ENCODE results near the gene YWHAG. TPM values are rescaled to one million over a fixed set of nuclear protein-coding genes. Genes with fewer than 3 reads are reported as not detected.

The YWHAG gene
- polyA plus RNA-seq, 1 donor (not counting 4 experiments of a cell fraction or from before 2014, with no cell fraction given), result 130 TPM

DNA sequence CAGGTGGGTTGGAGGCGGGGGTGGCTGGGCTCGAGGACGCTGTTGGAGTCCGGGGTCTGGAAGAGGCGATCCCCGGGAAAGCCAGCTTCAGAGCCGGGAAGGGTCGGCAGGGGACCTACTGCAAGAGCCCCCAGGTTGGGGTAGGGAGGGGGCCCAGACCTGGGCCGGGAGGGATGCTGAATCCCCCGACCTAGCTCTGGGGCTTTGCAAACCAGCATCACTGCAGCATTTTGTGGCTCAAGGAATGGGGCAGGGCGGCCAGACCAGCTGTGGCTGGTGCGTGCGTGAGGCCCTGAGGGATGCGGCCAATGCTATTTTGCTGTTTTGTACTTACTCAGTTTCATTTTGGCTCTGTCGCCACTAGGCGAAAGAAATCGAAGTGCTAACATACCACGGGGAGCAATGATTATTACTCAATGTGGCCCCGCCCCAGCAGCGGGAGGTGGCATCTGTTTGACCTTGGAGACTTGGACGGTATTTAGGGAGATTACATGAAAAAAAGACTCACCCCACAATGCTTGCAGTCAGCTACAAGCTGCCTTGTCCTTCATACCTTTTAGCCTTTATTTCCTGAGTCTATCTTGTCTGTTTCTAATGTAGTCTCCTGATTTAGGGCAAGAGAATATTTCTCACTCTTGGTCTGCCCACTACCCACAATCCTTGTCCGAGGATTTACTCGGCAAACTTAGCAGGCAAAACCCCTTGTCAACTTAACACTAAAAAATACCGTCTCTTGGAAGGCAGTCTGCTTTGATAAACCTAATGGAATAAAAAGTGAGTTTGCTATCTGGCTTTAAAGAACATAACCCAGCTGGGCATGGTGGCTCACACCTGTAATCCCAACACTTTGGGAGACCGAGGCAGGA, 40.1 kb downstream of the YWHAG start:
- dilution Hi-C loops (cut with MboI; ENCODE audit: extremely low pct_ligation_motif_present, low sequenced_read_pairs), result no loop called here
- TF ChIP-seq EZH2 (IDR thresholded peaks at IDR 0.05; ENCODE audit: low read length), result no peak
- TF ChIP-seq, protein P1, sequence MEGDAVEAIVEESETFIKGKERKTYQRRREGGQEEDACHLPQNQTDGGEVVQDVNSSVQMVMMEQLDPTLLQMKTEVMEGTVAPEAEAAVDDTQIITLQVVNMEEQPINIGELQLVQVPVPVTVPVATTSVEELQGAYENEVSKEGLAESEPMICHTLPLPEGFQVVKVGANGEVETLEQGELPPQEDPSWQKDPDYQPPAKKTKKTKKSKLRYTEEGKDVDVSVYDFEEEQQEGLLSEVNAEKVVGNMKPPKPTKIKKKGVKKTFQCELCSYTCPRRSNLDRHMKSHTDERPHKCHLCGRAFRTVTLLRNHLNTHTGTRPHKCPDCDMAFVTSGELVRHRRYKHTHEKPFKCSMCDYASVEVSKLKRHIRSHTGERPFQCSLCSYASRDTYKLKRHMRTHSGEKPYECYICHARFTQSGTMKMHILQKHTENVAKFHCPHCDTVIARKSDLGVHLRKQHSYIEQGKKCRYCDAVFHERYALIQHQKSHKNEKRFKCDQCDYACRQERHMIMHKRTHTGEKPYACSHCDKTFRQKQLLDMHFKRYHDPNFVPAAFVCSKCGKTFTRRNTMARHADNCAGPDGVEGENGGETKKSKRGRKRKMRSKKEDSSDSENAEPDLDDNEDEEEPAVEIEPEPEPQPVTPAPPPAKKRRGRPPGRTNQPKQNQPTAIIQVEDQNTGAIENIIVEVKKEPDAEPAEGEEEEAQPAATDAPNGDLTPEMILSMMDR (optimal IDR thresholded peaks at IDR 0.05 in 1 of 3, IDR thresholded peaks at IDR 0.05 in 1 of 3, conservative IDR thresholded peaks at IDR 0.05 in 1 of 3; ENCODE audit: extremely low read depth in 1 of 3, insufficient read depth in 2 of 3, low read length in 3 of 3), result peak; percentile 31 to 41 (median 34)
- Histone ChIP-seq H4K20me1 (ENCODE audit: control insufficient read depth, extremely low read depth, insufficient read depth, low read length) (peaks cover 4% of the 10 kb centered on the region), H3K36me3 (ENCODE audit: control insufficient read depth in 2 of 2, extremely low read depth in 1 of 2, insufficient read depth in 2 of 2, low read length in 2 of 2) (peaks cover 0 to 6% of the 10 kb centered on the region in 2 experiments), H3K9me1 (ENCODE audit: control insufficient read depth, extremely low read depth, insufficient read depth, low read length) (no peaks in the 10 kb centered on the region), H3K4me1 (ENCODE audit: control insufficient read depth, extremely low read depth, insufficient read depth, low read length) (peaks cover 23% of the 10 kb centered on the region), H3K4me3 (ENCODE audit: control insufficient read depth in 2 of 3, extremely low read depth in 1 of 3, insufficient read depth in 2 of 3, low read depth in 1 of 3, low read length in 3 of 3) (peak overlapping the region; percentile 53 to 86 (median 71)), H3K4me2 (ENCODE audit: control insufficient read depth, extremely low read depth, insufficient read depth, low read depth, low read length) (peak overlapping the region; percentile 96), H2AFZ (ENCODE audit: control insufficient read depth, low read length) (peak overlapping the region; percentile 37), H3K9me3 (ENCODE audit: control insufficient read depth, low read depth, low read length) (no peaks in the 10 kb centered on the region), H3K9ac (ENCODE audit: control insufficient read depth, extremely low read depth, insufficient read depth, low read length) (peak overlapping the region; percentile 83), H3K27me3 (ENCODE audit: control insufficient read depth, extremely low read depth, insufficient read depth, low read length) (no peaks in the 10 kb centered on the region), H3K27ac (ENCODE audit: control insufficient read depth, insufficient read depth, low read length) (peak overlapping the region; percentile 82), H3K79me2 (ENCODE audit: control insufficient read depth, insufficient read depth, low read length) (peaks cover 3% of the 10 kb centered on the region)
- DNase-seq (ENCODE audit: low read depth, low spot score) (no peak), FAIRE-seq (no peak)

DNA sequence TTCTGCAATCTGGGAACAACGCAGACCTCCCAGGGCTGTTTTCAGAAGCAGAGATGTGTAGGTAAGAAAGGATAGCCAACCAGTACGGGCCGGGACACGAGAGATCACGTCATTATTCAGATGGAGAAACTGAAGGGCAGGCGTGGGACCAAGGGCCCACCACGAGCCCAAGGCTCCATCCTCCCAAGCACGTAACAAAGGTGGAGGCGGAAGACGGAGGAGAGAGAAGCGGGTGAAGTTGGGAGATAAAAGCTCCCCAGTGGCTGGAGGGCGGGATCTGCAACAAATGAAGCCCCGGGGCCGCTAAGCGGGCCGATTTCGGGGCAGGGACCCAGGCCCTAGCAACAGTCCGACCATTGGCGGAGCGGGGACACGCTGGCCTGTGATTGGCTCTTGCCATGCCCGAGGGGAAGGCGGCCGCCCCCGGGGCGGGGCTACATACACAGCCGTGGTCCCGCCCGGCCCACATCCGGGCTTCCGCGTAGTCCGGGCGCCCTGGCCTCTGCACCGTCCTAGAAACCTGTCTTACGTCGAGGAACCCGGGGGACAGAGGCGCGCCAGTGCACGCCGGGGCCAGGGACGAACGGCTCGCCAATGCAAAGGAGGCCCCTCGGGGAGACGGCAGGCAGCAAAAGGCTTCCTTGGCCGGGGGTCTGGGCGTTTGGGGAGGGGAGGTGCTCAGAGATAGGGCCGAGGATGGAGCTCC, 40.9 kb downstream of the YWHAG start:
- FAIRE-seq, result no peak
- H3K9me3 ChIP-seq (ENCODE audit: control insufficient read depth, low read depth, low read length), result no peaks in the 10 kb centered on the region
- no peaks in the 10 kb centered on the region for H3K27me3 ChIP-seq (ENCODE audit: control insufficient read depth, extremely low read depth, insufficient read depth, low read length)
- peak overlapping the region; percentile 82 for H3K27ac ChIP-seq (ENCODE audit: control insufficient read depth, insufficient read depth, low read length)
- peaks cover 0 to 3% of the 10 kb centered on the region in 2 experiments for H3K36me3 ChIP-seq (ENCODE audit: control insufficient read depth in 2 of 2, extremely low read depth in 1 of 2, insufficient read depth in 2 of 2, low read length in 2 of 2)
- H3K4me2 ChIP-seq (ENCODE audit: control insufficient read depth, extremely low read depth, insufficient read depth, low read depth, low read length), result peak overlapping the region; percentile 96
- H3K4me3 ChIP-seq (ENCODE audit: control insufficient read depth in 2 of 3, extremely low read depth in 1 of 3, insufficient read depth in 2 of 3, low read depth in 1 of 3, low read length in 3 of 3), result peak overlapping the region; percentile 53 to 86 (median 78)
- H3K9ac ChIP-seq (ENCODE audit: control insufficient read depth, extremely low read depth, insufficient read depth, low read length), result peak overlapping the region; percentile 83
- H3K9me1 ChIP-seq (ENCODE audit: control insufficient read depth, extremely low read depth, insufficient read depth, low read length), result no peaks in the 10 kb centered on the region
- peaks cover 23% of the 10 kb centered on the region for H3K4me1 ChIP-seq (ENCODE audit: control insufficient read depth, extremely low read depth, insufficient read depth, low read length)
- H3K79me2 ChIP-seq (ENCODE audit: control insufficient read depth, insufficient read depth, low read length), result no peaks in the 10 kb centered on the region
- H4K20me1 ChIP-seq (ENCODE audit: control insufficient read depth, extremely low read depth, insufficient read depth, low read length), result no peaks in the 10 kb centered on the region
- TF ChIP-seq, protein P1 (optimal IDR thresholded peaks at IDR 0.05 in 1 of 3, IDR thresholded peaks at IDR 0.05 in 1 of 3, conservative IDR thresholded peaks at IDR 0.05 in 1 of 3; ENCODE audit: extremely low read depth in 1 of 3, insufficient read depth in 2 of 3, low read length in 3 of 3), result no peak
- no peak for TF ChIP-seq EZH2 (IDR thresholded peaks at IDR 0.05; ENCODE audit: low read length)
- H2AFZ ChIP-seq (ENCODE audit: control insufficient read depth, low read length), result peak overlapping the region; percentile 94
- DNase-seq (ENCODE audit: low read depth, low spot score), result no peak
- dilution Hi-C loops (cut with MboI; ENCODE audit: extremely low pct_ligation_motif_present, low sequenced_read_pairs), result no loop called here

All from keratinocyte (primary cell).